Measurements from ENCODE around the gene TBL1XR1.

Gene TBL1XR1

GRCh38 chr3:177068967-177069366 is 128.3 kb downstream of the TBL1XR1 start:
- H3K4me3 ChIP-seq (ENCODE audit: low read length): no peak overlapping the region
- peak; percentile 10 for DNase-seq (ENCODE audit: low read depth)
- no peak for TF ChIP-seq CTCF (IDR thresholded peaks at IDR 0.05; ENCODE audit: insufficient read depth, low read depth, low read length, missing control alignments)

- H3K4me3 ChIP-seq (ENCODE audit: low read length): no peak overlapping the region
- no peak for DNase-seq (ENCODE audit: low read depth)
- TF ChIP-seq CTCF (IDR thresholded peaks at IDR 0.05; ENCODE audit: insufficient read depth, low read depth, low read length, missing control alignments): no peak
Observed at GRCh38 chr3:177066068-177066467, 131.2 kb downstream of the TBL1XR1 start.

GRCh38 chr3:177065285-177066033 is 131.8 kb downstream of the TBL1XR1 start:
- DNase-seq (ENCODE audit: low read depth): no peak
- TF ChIP-seq CTCF (IDR thresholded peaks at IDR 0.05; ENCODE audit: insufficient read depth, low read depth, low read length, missing control alignments): no peak
- H3K4me3 ChIP-seq (ENCODE audit: low read length): no peak overlapping the region

- no peak for DNase-seq (ENCODE audit: low read depth)
- TF ChIP-seq CTCF (IDR thresholded peaks at IDR 0.05; ENCODE audit: insufficient read depth, low read depth, low read length, missing control alignments): no peak
Observed at GRCh38 chr3:177062052-177062732, 135.1 kb downstream of the TBL1XR1 start.

GRCh38 chr3:177061369-177061768 is 135.9 kb downstream of the TBL1XR1 start:
- DNase-seq (ENCODE audit: low read depth): no peak
- TF ChIP-seq CTCF (IDR thresholded peaks at IDR 0.05; ENCODE audit: insufficient read depth, low read depth, low read length, missing control alignments): no peak

More at GRCh38 chr3:177062052-177062732, 135.1 kb downstream of the TBL1XR1 start:
- H3K4me3 ChIP-seq (ENCODE audit: low read length): no peak overlapping the region

GRCh38 chr3:177060492-177060891 is 136.8 kb downstream of the TBL1XR1 start:
- TF ChIP-seq CTCF (IDR thresholded peaks at IDR 0.05; ENCODE audit: insufficient read depth, low read depth, low read length, missing control alignments): no peak
- no peak for DNase-seq (ENCODE audit: low read depth)
- H3K4me3 ChIP-seq (ENCODE audit: low read length): no peak overlapping the region

More at GRCh38 chr3:177061369-177061768, 135.9 kb downstream of the TBL1XR1 start:
- H3K4me3 ChIP-seq (ENCODE audit: low read length): no peak overlapping the region

Measured in epithelial cell of esophagus (primary cell).